HG02852 (cell line): ENCODE data around the gene CPXM2.
"Not testable (repeated sequence)": the region's sequence is repeated elsewhere in the genome, so short reads cannot be mapped to it uniquely, and the experiment has no call there.

Source experiments
- ATAC-seq: cut with Tn5 transposase; IDR thresholded peaks from one replicate; pipeline ENCODE4 v1.9.1; 2021; ENCODE audit warnings: mild to moderate bottlenecking, moderate library complexity; ENCODE audit not compliant: unreplicated experiment

Gene CPXM2

GRCh38 chr10:123747426-123747825, 144.2 kb downstream of the CPXM2 start:
- no peak for ATAC-seq

GRCh38 chr10:123746942-123747341, 144.7 kb downstream of the CPXM2 start:
- ATAC-seq = no peak

- no peak for ATAC-seq
Observed at GRCh38 chr10:123746520-123746919, 145.1 kb downstream of the CPXM2 start.

- no peak for ATAC-seq
Observed at GRCh38 chr10:123746061-123746460, 145.5 kb downstream of the CPXM2 start.

GRCh38 chr10:123744224-123744536, 147.4 kb downstream of the CPXM2 start:
- no peak for ATAC-seq

GRCh38 chr10:123743441-123744223, 148.0 kb downstream of the CPXM2 start:
- ATAC-seq = no peak

GRCh38 chr10:123742751-123743440, 148.7 kb downstream of the CPXM2 start:
- no peak for ATAC-seq

- no peak for ATAC-seq
Observed at GRCh38 chr10:123741711-123742110, 149.9 kb downstream of the CPXM2 start.

GRCh38 chr10:123741146-123741545, 150.5 kb downstream of the CPXM2 start:
- ATAC-seq = no peak

GRCh38 chr10:123736917-123737316, 154.7 kb downstream of the CPXM2 start:
- not testable (repeated sequence) for ATAC-seq

- no peak for ATAC-seq
Observed at GRCh38 chr10:123729523-123729922, 162.1 kb downstream of the CPXM2 start.

GRCh38 chr10:123726836-123727235, 164.8 kb downstream of the CPXM2 start:
- no peak for ATAC-seq

- ATAC-seq = no peak
Observed at GRCh38 chr10:123726381-123726780, 165.2 kb downstream of the CPXM2 start.

- ATAC-seq = no peak
Observed at GRCh38 chr10:123724747-123725146, 166.9 kb downstream of the CPXM2 start.

- no peak for ATAC-seq
Observed at GRCh38 chr10:123722351-123722750, 169.3 kb downstream of the CPXM2 start.

- ATAC-seq = no peak
Observed at GRCh38 chr10:123721441-123722049, 170.1 kb downstream of the CPXM2 start.

GRCh38 chr10:123720536-123720935, 171.1 kb downstream of the CPXM2 start:
- no peak for ATAC-seq

- no peak for ATAC-seq
Observed at GRCh38 chr10:123718544-123719060, 173.0 kb downstream of the CPXM2 start.

GRCh38 chr10:123717336-123717735, 174.3 kb downstream of the CPXM2 start:
- no peak for ATAC-seq

- ATAC-seq = no peak
Observed at GRCh38 chr10:123715546-123715945, 176.1 kb downstream of the CPXM2 start.

- no peak for ATAC-seq
Observed at GRCh38 chr10:123706236-123706635, 185.4 kb downstream of the CPXM2 start.

GRCh38 chr10:123704812-123705211, 186.8 kb downstream of the CPXM2 start:
- no peak for ATAC-seq
